ENCODE results near the gene SEMA4F. TPM values are rescaled to one million over a fixed set of nuclear protein-coding genes. Genes with fewer than 3 reads are reported as not detected.
A peak's percentile ranks its signal among the peaks of the same experiment; 100 is the strongest.
"Not testable (repeated sequence)": the region's sequence is repeated elsewhere in the genome, so short reads cannot be mapped to it uniquely, and the experiment has no call there.

The SEMA4F gene
- 1 to 10 TPM; 5.7 to 7.4 TPM for total RNA-seq

- intact Hi-C loops (cut with DNase I, micrococcal nuclease) = loop anchor here in 1 of 2 experiments (1.0 to 10.0 kb wide), 11 partner anchors 100 to 1269 kb away; partner anchors contain the start of genes ALMS1, AUP1, C2orf81 and DGUOK
- ATAC-seq = peak; percentile 100
- CTCF ChIA-PET = interaction anchor here (0.6 to 1.6 kb wide), 6 partner anchors 11 to 1266 kb away, joined by 3 read pairs; no protein-coding TSS in a partner anchor
Measured at GRCh38 chr2:74653985-74654882, at the start of gene SEMA4F. SEMA4F (plus strand) TSS chr2:74654247; CDS start chr2:74654377, 130 bp downstream.

GRCh38 chr2:74606927-74607326 lies 47.1 kb upstream of the SEMA4F start:
- Mint-ChIP-seq H3K4me1 (peaks cover 3% of the 10 kb centered on the region), H3K27ac (no peak overlapping the region), H3K9me3 (ENCODE audit: low read depth) (no peaks in the 10 kb centered on the region), H3K27me3 (peaks cover 42% of the 10 kb centered on the region), H3K4me3 (no peak overlapping the region), H3K36me3 (ENCODE audit: low read depth) (no peaks in the 10 kb centered on the region)
- POLR2A ChIA-PET = no interaction called here
- intact Hi-C loops (cut with DNase I, micrococcal nuclease) = no loop called here
- ATAC-seq (no peak), DNase-seq (no peak)
- CTCF ChIA-PET = no interaction called here

More at GRCh38 chr2:74653985-74654882, at the start of gene SEMA4F:
- H3K9me3 Mint-ChIP-seq (ENCODE audit: low read depth) = no peaks in the 10 kb centered on the region
- peak; percentile 97 for DNase-seq
- H3K36me3 Mint-ChIP-seq (ENCODE audit: low read depth) = peaks cover 5% of the 10 kb centered on the region
- H3K27ac Mint-ChIP-seq = peak within 1 kb of the TSS; percentile 49
- POLR2A ChIA-PET = no interaction called here
- H3K4me3 Mint-ChIP-seq = peak within 1 kb of the TSS; percentile 76
- peaks cover 13% of the 10 kb centered on the region for H3K4me1 Mint-ChIP-seq
- peaks cover 7% of the 10 kb centered on the region for H3K27me3 Mint-ChIP-seq

- ChIA-PET POLR2A (no interaction called here), CTCF (interaction anchor here (1.0 kb wide), 1 partner anchor 30 kb away, joined by 3 read pairs; no protein-coding TSS in a partner anchor)
- peaks cover 40% of the 10 kb centered on the region for H3K27me3 Mint-ChIP-seq
- H3K4me3 Mint-ChIP-seq = no peak overlapping the region
- ATAC-seq (no peak), DNase-seq (no peak)
- no peaks in the 10 kb centered on the region for H3K36me3 Mint-ChIP-seq (ENCODE audit: low read depth)
- H3K4me1 Mint-ChIP-seq = no peaks in the 10 kb centered on the region
- H3K27ac Mint-ChIP-seq = no peak overlapping the region
- intact Hi-C loops (cut with DNase I, micrococcal nuclease) = no loop called here
- no peaks in the 10 kb centered on the region for H3K9me3 Mint-ChIP-seq (ENCODE audit: low read depth)
Measured at GRCh38 chr2:74617122-74617521, 36.9 kb upstream of the SEMA4F start.

- intact Hi-C loops (cut with DNase I, micrococcal nuclease) = no loop called here
- no peak for ATAC-seq
Measured at GRCh38 chr2:74618410-74619083, 35.5 kb upstream of the SEMA4F start.

GRCh38 chr2:74619651-74620297 lies 34.3 kb upstream of the SEMA4F start:
- Mint-ChIP-seq H3K27ac (no peak overlapping the region), H3K4me1 (no peaks in the 10 kb centered on the region), H3K36me3 (ENCODE audit: low read depth) (no peaks in the 10 kb centered on the region), H3K27me3 (peaks cover 19% of the 10 kb centered on the region), H3K9me3 (ENCODE audit: low read depth) (no peaks in the 10 kb centered on the region), H3K4me3 (no peak overlapping the region)
- CTCF ChIA-PET = no interaction called here
- POLR2A ChIA-PET = no interaction called here
- ATAC-seq (no peak), DNase-seq (no peak)
- intact Hi-C loops (cut with DNase I, micrococcal nuclease) = no loop called here

More at GRCh38 chr2:74618410-74619083, 35.5 kb upstream of the SEMA4F start:
- Mint-ChIP-seq H3K36me3 (ENCODE audit: low read depth) (no peaks in the 10 kb centered on the region), H3K4me3 (no peak overlapping the region), H3K27me3 (peaks cover 29% of the 10 kb centered on the region), H3K27ac (no peak overlapping the region), H3K9me3 (ENCODE audit: low read depth) (no peaks in the 10 kb centered on the region), H3K4me1 (no peaks in the 10 kb centered on the region)
- DNase-seq = no peak
- ChIA-PET POLR2A (no interaction called here), CTCF (interaction anchor here (0.6 to 1.1 kb wide), 3 partner anchors 85 to 134 kb away, joined by 3 to 4 read pairs (median 4); no protein-coding TSS in a partner anchor)

GRCh38 chr2:74620671-74621070 lies 33.4 kb upstream of the SEMA4F start:
- POLR2A ChIA-PET = no interaction called here
- ATAC-seq (no peak), DNase-seq (no peak)
- Mint-ChIP-seq H3K4me1 (no peaks in the 10 kb centered on the region), H3K36me3 (ENCODE audit: low read depth) (no peaks in the 10 kb centered on the region), H3K4me3 (no peak overlapping the region), H3K27ac (no peak overlapping the region), H3K27me3 (peaks cover 12% of the 10 kb centered on the region), H3K9me3 (ENCODE audit: low read depth) (no peaks in the 10 kb centered on the region)
- intact Hi-C loops (cut with DNase I, micrococcal nuclease) = no loop called here
- CTCF ChIA-PET = no interaction called here

GRCh38 chr2:74625658-74626425 lies 28.2 kb upstream of the SEMA4F start:
- intact Hi-C loops (cut with DNase I, micrococcal nuclease) = no loop called here
- CTCF ChIA-PET = no interaction called here
- Mint-ChIP-seq H3K27ac (no peak overlapping the region), H3K9me3 (ENCODE audit: low read depth) (no peaks in the 10 kb centered on the region), H3K36me3 (ENCODE audit: low read depth) (no peaks in the 10 kb centered on the region), H3K4me3 (no peak overlapping the region), H3K4me1 (no peaks in the 10 kb centered on the region), H3K27me3 (peaks cover 2% of the 10 kb centered on the region)
- no peak for DNase-seq
- no peak for ATAC-seq
- POLR2A ChIA-PET = no interaction called here

GRCh38 chr2:74628538-74629105 lies 25.4 kb upstream of the SEMA4F start:
- ChIA-PET CTCF (no interaction called here), POLR2A (no interaction called here)
- Mint-ChIP-seq H3K9me3 (ENCODE audit: low read depth) (no peaks in the 10 kb centered on the region), H3K4me3 (no peak overlapping the region), H3K36me3 (ENCODE audit: low read depth) (no peaks in the 10 kb centered on the region), H3K27me3 (peaks cover 2% of the 10 kb centered on the region), H3K27ac (no peak overlapping the region), H3K4me1 (no peaks in the 10 kb centered on the region)
- DNase-seq (no peak), ATAC-seq (no peak)
- intact Hi-C loops (cut with DNase I, micrococcal nuclease) = no loop called here

GRCh38 chr2:74630454-74630853 lies 23.6 kb upstream of the SEMA4F start:
- CTCF ChIA-PET = interaction anchor here (0.9 kb wide), 1 partner anchor 14 kb away, joined by 3 read pairs; no protein-coding TSS in a partner anchor
- POLR2A ChIA-PET; H3K4me1 Mint-ChIP-seq; H3K4me3 Mint-ChIP-seq; ATAC-seq; H3K36me3 Mint-ChIP-seq (ENCODE audit: low read depth); H3K27ac Mint-ChIP-seq; H3K27me3 Mint-ChIP-seq; H3K9me3 Mint-ChIP-seq (ENCODE audit: low read depth); DNase-seq; intact Hi-C loops (cut with DNase I, micrococcal nuclease): not testable (repeated sequence)

GRCh38 chr2:74632209-74632938 lies 21.7 kb upstream of the SEMA4F start:
- no peaks in the 10 kb centered on the region for H3K9me3 Mint-ChIP-seq (ENCODE audit: low read depth)
- ATAC-seq = no peak

More at GRCh38 chr2:74632209-74632938, 21.7 kb upstream of the SEMA4F start:
- no peaks in the 10 kb centered on the region for H3K36me3 Mint-ChIP-seq (ENCODE audit: low read depth)
- H3K4me3 Mint-ChIP-seq = no peak overlapping the region
- ChIA-PET POLR2A (no interaction called here), CTCF (interaction anchor here (0.6 to 1.4 kb wide), 4 partner anchors 12 to 160 kb away, joined by 3 to 5 read pairs (median 4); partner anchors contain the start of gene M1AP)
- H3K27ac Mint-ChIP-seq = no peak overlapping the region
- DNase-seq = no peak
- peaks cover 2% of the 10 kb centered on the region for H3K27me3 Mint-ChIP-seq
- intact Hi-C loops (cut with DNase I, micrococcal nuclease) = no loop called here
- no peaks in the 10 kb centered on the region for H3K4me1 Mint-ChIP-seq

Data from activated CD4-positive, alpha-beta T cell treated with anti-CD3 and anti-CD28 coated beads for 36 hours (primary cell).